Calu3 (cell line): ENCODE measurements around the gene RNF152. TPM values are rescaled to one million over a fixed set of nuclear protein-coding genes. Genes with fewer than 3 reads are reported as not detected.

Experiments used
- BruUV-seq: library from RNA; stranded (reverse); fragments of 400-500 nt; replicated peaks from 2 replicates; lab custom pipeline; 2021; lab: Mats Ljungman, UMichigan
- CTCF ChIA-PET: fragments of 300-600 bp; sonication (Branson Sonifier 250); formaldehyde crosslinking; loops from one replicate; lab custom pipeline; 2022; ENCODE audit warnings: antibody characterized with exemption; lab: Charles Lee
- DNase-seq: peaks from one replicate; pipeline ENCODE4 v3.0.0; 2022
- H3K27ac Mint-ChIP-seq: one replicate; pipeline ENCODE4 v1.8.0; 2022; ENCODE audit warnings: mixed read lengths; ENCODE audit not compliant: unreplicated experiment
- H3K27me3 Mint-ChIP-seq: one replicate; pipeline ENCODE4 v1.8.0; 2022; ENCODE audit warnings: mixed read lengths; ENCODE audit not compliant: unreplicated experiment
- H3K36me3 Mint-ChIP-seq: one replicate; pipeline ENCODE4 v1.8.0; 2022; ENCODE audit warnings: mild to moderate bottlenecking, moderate library complexity, mixed read lengths; ENCODE audit not compliant: insufficient read depth, unreplicated experiment
- H3K4me1 Mint-ChIP-seq: one replicate; pipeline ENCODE4 v1.8.0; 2022; ENCODE audit warnings: mild to moderate bottlenecking, low read depth, mixed read lengths; ENCODE audit not compliant: unreplicated experiment
- H3K4me3 Mint-ChIP-seq: one replicate; pipeline ENCODE4 v1.8.0; 2022; ENCODE audit warnings: mild to moderate bottlenecking, low read depth, moderate library complexity, mixed read lengths; ENCODE audit not compliant: unreplicated experiment
- H3K9me3 Mint-ChIP-seq: one replicate; pipeline ENCODE4 v1.8.0; 2022; ENCODE audit warnings: low read depth, mixed read lengths; ENCODE audit not compliant: unreplicated experiment
- intact Hi-C: fragments of 100-400 bp; cut with micrococcal nuclease; formaldehyde crosslinking; loops from one replicate; pipeline ENCODE4 v1.10.0; 2022; ENCODE audit not compliant: unreplicated experiment
- total RNA-seq: library from RNA; stranded (reverse); gene quantifications from 2 replicates; pipeline ENCODE4 v1.2.3, GENCODE V29; 2022
- TF ChIP-seq, protein P1 (sequence below): fragments of 200-600 bp; IDR thresholded peaks from one replicate; pipeline ENCODE4 v1.8.0; 2022; ENCODE audit warnings: antibody characterized with exemption; ENCODE audit not compliant: unreplicated experiment

The RNF152 gene
- total RNA-seq, 1 experiment from 2014 or later, result 1.0 TPM

- H3K27ac Mint-ChIP-seq, result no peak overlapping the region
- BruUV-seq, result no TSS peak
- TF ChIP-seq, protein P1, sequence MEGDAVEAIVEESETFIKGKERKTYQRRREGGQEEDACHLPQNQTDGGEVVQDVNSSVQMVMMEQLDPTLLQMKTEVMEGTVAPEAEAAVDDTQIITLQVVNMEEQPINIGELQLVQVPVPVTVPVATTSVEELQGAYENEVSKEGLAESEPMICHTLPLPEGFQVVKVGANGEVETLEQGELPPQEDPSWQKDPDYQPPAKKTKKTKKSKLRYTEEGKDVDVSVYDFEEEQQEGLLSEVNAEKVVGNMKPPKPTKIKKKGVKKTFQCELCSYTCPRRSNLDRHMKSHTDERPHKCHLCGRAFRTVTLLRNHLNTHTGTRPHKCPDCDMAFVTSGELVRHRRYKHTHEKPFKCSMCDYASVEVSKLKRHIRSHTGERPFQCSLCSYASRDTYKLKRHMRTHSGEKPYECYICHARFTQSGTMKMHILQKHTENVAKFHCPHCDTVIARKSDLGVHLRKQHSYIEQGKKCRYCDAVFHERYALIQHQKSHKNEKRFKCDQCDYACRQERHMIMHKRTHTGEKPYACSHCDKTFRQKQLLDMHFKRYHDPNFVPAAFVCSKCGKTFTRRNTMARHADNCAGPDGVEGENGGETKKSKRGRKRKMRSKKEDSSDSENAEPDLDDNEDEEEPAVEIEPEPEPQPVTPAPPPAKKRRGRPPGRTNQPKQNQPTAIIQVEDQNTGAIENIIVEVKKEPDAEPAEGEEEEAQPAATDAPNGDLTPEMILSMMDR, result no peak
- H3K9me3 Mint-ChIP-seq, result peaks cover 6% of the 10 kb centered on the region
- CTCF ChIA-PET, result no interaction called here
- intact Hi-C loops, result no loop called here
- no peak for DNase-seq
- no peaks in the 10 kb centered on the region for H3K4me1 Mint-ChIP-seq
- no peak overlapping the region for H3K4me3 Mint-ChIP-seq
- H3K27me3 Mint-ChIP-seq, result peaks cover 21% of the 10 kb centered on the region
- no peaks in the 10 kb centered on the region for H3K36me3 Mint-ChIP-seq
These were observed 127.7 kb downstream of the RNF152 start for GRCh38 chr18:61765097-61765496.

GRCh38 chr18:61764381-61764780 is 128.4 kb downstream of the RNF152 start:
- intact Hi-C loops, result no loop called here
- Mint-ChIP-seq H3K4me3 (no peak overlapping the region), H3K4me1 (no peaks in the 10 kb centered on the region), H3K36me3 (no peaks in the 10 kb centered on the region), H3K9me3 (peaks cover 4% of the 10 kb centered on the region), H3K27ac (no peak overlapping the region), H3K27me3 (peaks cover 28% of the 10 kb centered on the region)
- no peak for DNase-seq
- BruUV-seq, result no TSS peak
- TF ChIP-seq, protein P1, result no peak
- CTCF ChIA-PET, result no interaction called here

- H3K36me3 Mint-ChIP-seq, result no peaks in the 10 kb centered on the region
- no peaks in the 10 kb centered on the region for H3K4me1 Mint-ChIP-seq
- CTCF ChIA-PET, result interaction anchor here (0.6 kb wide), 1 partner anchor 124 kb away, joined by 6 read pairs; no protein-coding TSS in a partner anchor
- H3K4me3 Mint-ChIP-seq, result no peak overlapping the region
- TF ChIP-seq, protein P1, result no peak
- H3K9me3 Mint-ChIP-seq, result no peaks in the 10 kb centered on the region
- DNase-seq, result no peak
- intact Hi-C loops, result no loop called here
- peaks cover 31% of the 10 kb centered on the region for H3K27me3 Mint-ChIP-seq
- no peak overlapping the region for H3K27ac Mint-ChIP-seq
- no TSS peak for BruUV-seq
These were observed 130.9 kb downstream of the RNF152 start for GRCh38 chr18:61761875-61762274.
